A673 (cell line): ENCODE measurements around the gene CFAP221.

Experiments
- EZH2 ChIP-seq: fragments of 200-600 bp; sonication (generic); IDR thresholded peaks from 2 replicates; pipeline ENCODE4 v1.6.1; 2017; ENCODE audit warnings: borderline replicate concordance, low read depth, mild to moderate bottlenecking, mixed read lengths, antibody characterized with exemption, low read length; ENCODE audit not compliant: poor library complexity, severe bottlenecking
- TF ChIP-seq, protein P1 (sequence below): fragments of 300-800, 200-600 bp; sonication (generic); conservative IDR thresholded peaks from 2 replicates; pipeline ENCODE4 v1.5.1; 2017; ENCODE audit warnings: low read depth, mild to moderate bottlenecking, antibody characterized with exemption, low read length, moderate library complexity, mixed read lengths

DNA sequence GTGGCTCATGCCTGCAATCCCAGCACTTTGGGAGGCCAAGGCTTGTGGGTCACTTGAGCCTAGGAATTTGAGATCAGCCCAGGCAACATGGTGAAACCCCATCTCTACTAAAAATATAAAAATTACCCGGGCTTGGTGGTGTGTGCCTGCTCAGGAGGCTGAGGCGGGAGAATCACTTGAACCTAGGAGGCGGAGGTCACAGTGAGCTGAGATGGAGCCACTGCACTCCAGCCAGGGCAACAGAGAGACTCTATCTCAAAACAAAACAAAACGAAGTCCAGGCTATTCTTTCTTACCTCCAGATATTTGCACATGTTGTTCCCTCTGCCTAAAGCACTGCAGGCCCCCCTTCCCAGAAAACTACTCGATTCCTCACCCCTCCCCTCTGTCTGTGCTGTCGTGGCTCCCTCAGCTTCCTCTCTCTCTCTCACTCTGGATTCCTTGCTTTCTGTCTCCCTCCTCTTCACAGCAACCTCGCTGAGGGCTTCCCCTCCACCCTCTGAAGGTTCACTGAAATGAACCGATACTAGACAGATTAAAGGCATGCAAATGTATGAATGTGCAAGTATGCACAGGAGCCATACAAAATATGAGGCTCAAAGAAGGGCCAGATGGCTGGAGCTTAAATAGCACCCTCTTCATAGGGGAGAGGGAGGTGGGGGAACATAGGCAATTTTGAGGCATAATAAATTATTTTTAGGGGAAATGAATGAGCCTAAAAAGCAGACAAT, 153.2 kb downstream of the CFAP221 start:
- TF ChIP-seq, protein P1, sequence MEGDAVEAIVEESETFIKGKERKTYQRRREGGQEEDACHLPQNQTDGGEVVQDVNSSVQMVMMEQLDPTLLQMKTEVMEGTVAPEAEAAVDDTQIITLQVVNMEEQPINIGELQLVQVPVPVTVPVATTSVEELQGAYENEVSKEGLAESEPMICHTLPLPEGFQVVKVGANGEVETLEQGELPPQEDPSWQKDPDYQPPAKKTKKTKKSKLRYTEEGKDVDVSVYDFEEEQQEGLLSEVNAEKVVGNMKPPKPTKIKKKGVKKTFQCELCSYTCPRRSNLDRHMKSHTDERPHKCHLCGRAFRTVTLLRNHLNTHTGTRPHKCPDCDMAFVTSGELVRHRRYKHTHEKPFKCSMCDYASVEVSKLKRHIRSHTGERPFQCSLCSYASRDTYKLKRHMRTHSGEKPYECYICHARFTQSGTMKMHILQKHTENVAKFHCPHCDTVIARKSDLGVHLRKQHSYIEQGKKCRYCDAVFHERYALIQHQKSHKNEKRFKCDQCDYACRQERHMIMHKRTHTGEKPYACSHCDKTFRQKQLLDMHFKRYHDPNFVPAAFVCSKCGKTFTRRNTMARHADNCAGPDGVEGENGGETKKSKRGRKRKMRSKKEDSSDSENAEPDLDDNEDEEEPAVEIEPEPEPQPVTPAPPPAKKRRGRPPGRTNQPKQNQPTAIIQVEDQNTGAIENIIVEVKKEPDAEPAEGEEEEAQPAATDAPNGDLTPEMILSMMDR, result no peak
- no peak for TF ChIP-seq EZH2
